Activated CD4-positive, alpha-beta T cell treated with anti-CD3 and anti-CD28 coated beads, Interleukin-2, amount 10 ng/mL, durations not matched to agents 7 days and 5 days (primary cell): Measurements from ENCODE around the gene CALML6. TPM values are rescaled to one million over a fixed set of nuclear protein-coding genes. Genes with fewer than 3 reads are reported as not detected.

ENCODE experiments used
- CTCF ChIA-PET: fragments of 350-600 bp; sonication (Branson Sonifier 250); formaldehyde crosslinking; loops from one replicate; lab custom pipeline; 2021; ENCODE audit warnings: antibody characterized with exemption; lab: Charles Lee
- POLR2A ChIA-PET: fragments of 350-600 bp; sonication (Branson Sonifier 250); formaldehyde crosslinking; loops from one replicate; lab custom pipeline; 2021; ENCODE audit warnings: antibody characterized with exemption; lab: Charles Lee
- DNase-seq: peaks from one replicate; pipeline ENCODE4 v3.0.0-alpha.2; 2020
- H3K27ac Mint-ChIP-seq: one replicate; pipeline ENCODE4 v1.8.0; 2021; ENCODE audit warnings: mild to moderate bottlenecking, moderate library complexity, mixed read lengths
- H3K27me3 Mint-ChIP-seq: one replicate; pipeline ENCODE4 v1.8.0; 2021; ENCODE audit warnings: mixed read lengths
- H3K36me3 Mint-ChIP-seq: one replicate; pipeline ENCODE4 v1.8.0; 2021; ENCODE audit warnings: low read depth, mixed read lengths
- H3K4me1 Mint-ChIP-seq: one replicate; pipeline ENCODE4 v1.8.0; 2021; ENCODE audit warnings: mixed read lengths
- H3K4me3 Mint-ChIP-seq: one replicate; pipeline ENCODE4 v1.8.0; 2021; ENCODE audit warnings: mild to moderate bottlenecking, moderate library complexity, mixed read lengths
- H3K9me3 Mint-ChIP-seq: one replicate; pipeline ENCODE4 v1.8.0; 2021; ENCODE audit warnings: mixed read lengths
- total RNA-seq, 2 experiments: library from RNA; stranded (reverse); gene quantifications; one replicate each; pipeline ENCODE4 v1.2.3, GENCODE V29; 2021

CALML6 gene, protein sequence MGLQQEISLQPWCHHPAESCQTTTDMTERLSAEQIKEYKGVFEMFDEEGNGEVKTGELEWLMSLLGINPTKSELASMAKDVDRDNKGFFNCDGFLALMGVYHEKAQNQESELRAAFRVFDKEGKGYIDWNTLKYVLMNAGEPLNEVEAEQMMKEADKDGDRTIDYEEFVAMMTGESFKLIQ
- under 1 TPM; 0.27 to 0.47 TPM for total RNA-seq

DNA sequence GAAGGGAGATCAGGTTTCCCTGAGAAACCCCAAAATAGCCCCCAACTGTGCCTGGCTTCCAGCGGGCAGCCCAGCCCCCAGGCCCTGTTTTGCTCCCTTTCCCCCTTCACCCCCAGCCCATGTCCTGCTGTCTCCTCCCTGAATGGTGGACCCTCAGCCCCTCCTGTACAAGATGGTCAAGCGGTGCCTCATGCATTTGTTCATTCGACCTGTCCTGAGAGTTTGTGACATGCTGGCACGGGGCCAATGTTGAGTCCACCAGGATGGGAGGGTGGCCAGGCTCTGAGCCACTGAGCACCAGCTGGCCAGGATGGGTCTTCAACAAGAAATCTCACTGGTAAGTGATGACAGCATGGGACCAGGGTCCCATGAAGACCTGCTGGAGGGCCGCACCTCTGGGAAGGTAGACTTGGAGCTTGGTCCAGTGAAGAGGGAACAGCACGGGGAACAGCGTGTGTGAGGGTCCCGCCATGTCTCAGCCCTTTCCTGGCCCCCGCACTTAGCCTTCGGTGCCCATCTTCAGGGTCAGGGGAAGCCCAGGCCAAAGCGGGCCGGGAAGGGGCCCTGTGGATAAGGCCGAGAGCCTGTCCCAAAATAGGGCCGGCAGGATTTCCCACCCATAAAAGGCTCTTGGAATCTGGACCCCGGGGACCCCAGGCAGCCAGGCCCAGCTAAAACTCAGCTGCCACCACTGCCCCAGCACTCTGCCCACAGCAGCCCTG is at the start of gene CALML6:
TSS of gene CALML6 (plus strand) at position 290 of the 722 bp plus-strand sequence. CDS start at position 311, 21 bp downstream.
- ChIA-PET POLR2A (no interaction called here), CTCF (no interaction called here)
- Mint-ChIP-seq H3K4me1 (peaks cover 10% of the 10 kb centered on the region), H3K4me3 (no peak within 1 kb of the TSS), H3K27ac (no peak within 1 kb of the TSS), H3K36me3 (no peaks in the 10 kb centered on the region), H3K27me3 (no peaks in the 10 kb centered on the region), H3K9me3 (no peaks in the 10 kb centered on the region)
- no peak for DNase-seq

DNA sequence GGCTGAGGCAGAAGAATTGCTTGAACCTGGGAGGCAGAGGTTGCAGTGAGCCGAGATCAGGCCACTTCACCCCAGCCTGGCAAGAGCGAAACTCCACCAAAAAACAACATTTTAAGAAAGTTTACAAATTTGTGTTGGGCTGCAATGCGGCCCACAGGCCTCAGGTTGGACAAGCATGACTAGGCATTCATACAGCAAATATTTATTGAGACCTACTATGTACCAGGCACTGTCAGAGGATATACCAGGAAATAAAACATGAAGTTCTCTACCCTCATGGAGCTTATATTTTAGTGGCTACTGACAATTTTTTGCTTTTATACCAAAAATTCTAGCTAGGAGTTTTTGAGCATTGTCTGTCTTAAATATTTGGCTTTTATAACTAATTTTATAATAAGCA is 47.9 kb upstream of the CALML6 start:
- Mint-ChIP-seq H3K36me3 (peaks cover 23% of the 10 kb centered on the region), H3K4me3 (no peak overlapping the region), H3K27me3 (no peaks in the 10 kb centered on the region), H3K9me3 (no peaks in the 10 kb centered on the region), H3K4me1 (peaks cover 40% of the 10 kb centered on the region), H3K27ac (no peak overlapping the region)
- no peak for DNase-seq
- POLR2A ChIA-PET: no interaction called here
- CTCF ChIA-PET: interaction anchor here (1.2 kb wide), 1 partner anchor 19 kb away, joined by 4 read pairs; no protein-coding TSS in a partner anchor

DNA sequence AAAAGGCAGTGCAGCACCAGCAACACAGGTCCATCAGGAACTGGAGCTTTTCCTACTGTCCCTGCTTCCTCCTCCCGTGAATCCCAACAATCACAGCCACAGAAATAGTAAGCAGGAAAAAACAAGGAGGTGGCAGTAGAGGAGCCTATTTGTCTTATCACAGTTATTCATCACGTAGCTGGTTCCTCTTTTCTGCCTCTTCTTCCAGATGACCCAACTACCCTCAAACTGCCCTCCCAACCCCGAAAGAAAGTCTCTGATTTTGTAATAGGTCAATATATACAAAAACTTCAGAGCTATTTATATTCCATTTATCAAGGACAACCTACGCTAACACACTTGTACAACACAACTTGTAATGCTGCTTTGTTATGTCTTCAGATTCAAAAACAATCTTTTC is 45.6 kb upstream of the CALML6 start:
- POLR2A ChIA-PET: no interaction called here

DNA sequence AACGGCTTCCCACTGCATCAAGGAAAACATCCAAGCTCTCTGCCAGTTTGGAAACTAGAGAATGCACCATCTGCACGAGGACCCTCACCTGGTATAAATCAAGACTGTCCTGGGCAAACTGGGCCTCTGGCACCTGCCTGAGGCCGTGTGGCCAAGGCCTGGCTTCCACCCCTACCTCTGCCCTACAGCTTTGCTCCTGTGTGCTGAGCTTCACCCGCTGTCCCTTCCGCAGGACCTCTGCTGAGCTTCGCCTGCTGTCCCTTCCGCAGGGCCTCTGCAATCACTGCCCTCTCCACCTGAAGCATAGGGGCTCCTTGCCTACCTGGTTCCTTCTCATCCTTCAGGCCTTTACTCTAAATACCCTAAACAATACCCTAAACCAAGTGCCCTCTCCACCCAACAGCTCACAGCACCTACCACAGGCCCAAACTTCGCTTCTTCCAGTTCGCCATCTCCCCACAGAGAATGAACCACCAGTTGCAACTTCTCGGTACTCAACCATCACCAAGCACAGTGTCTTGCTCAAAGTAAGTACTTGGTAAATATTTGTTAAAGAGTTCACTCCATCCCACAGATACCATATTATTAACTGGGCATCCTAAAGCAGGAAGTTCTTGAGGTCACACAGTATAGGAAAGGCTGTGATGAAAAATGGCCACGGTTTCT is 42.6 kb upstream of the CALML6 start:
- ChIA-PET CTCF (interaction anchor here (1.0 to 1.4 kb wide), 2 partner anchors 30 to 61 kb away, joined by 3 to 9 read pairs; no protein-coding TSS in a partner anchor), POLR2A (interaction anchor here (0.6 kb wide), 1 partner anchor 15 kb away, joined by 3 read pairs; no protein-coding TSS in a partner anchor)
- peaks cover 55% of the 10 kb centered on the region for H3K36me3 Mint-ChIP-seq

More for the DNA sequence above, 45.6 kb upstream of the CALML6 start:
- CTCF ChIA-PET: interaction anchor here (1.2 to 1.3 kb wide), 2 partner anchors 13 to 30 kb away, joined by 3 read pairs; no protein-coding TSS in a partner anchor
- Mint-ChIP-seq H3K27ac (peak overlapping the region; percentile 16), H3K27me3 (no peaks in the 10 kb centered on the region), H3K9me3 (no peaks in the 10 kb centered on the region), H3K4me3 (no peak overlapping the region), H3K4me1 (peaks cover 34% of the 10 kb centered on the region), H3K36me3 (peaks cover 35% of the 10 kb centered on the region)
- DNase-seq: no peak

DNA sequence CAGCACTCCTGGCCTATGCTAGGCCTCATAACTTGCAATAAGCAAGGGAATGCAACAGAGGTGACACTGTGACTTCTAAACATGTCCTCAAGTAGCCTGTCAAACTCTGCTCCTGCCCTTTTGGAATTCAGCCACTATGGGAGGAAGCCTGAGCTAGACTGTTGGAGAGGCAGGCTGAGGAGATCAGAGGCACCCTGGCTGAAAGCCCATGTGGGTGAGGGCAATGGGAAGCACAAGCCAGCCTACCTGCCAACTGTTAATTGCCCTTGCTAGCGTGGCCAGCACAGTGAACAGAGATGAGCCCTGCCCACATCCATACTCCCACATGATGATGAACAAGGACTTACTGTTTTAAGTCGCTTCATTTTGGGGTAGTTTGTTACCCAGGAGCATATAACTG is 41.9 kb upstream of the CALML6 start:
- H3K4me1 Mint-ChIP-seq: peaks cover 45% of the 10 kb centered on the region
- H3K4me3 Mint-ChIP-seq: no peak overlapping the region
- no peaks in the 10 kb centered on the region for H3K9me3 Mint-ChIP-seq
- H3K36me3 Mint-ChIP-seq: peaks cover 59% of the 10 kb centered on the region
- ChIA-PET CTCF (no interaction called here), POLR2A (no interaction called here)
- no peaks in the 10 kb centered on the region for H3K27me3 Mint-ChIP-seq
- no peak for DNase-seq
- no peak overlapping the region for H3K27ac Mint-ChIP-seq

More for the DNA sequence above, 42.6 kb upstream of the CALML6 start:
- Mint-ChIP-seq H3K9me3 (no peaks in the 10 kb centered on the region), H3K4me1 (peaks cover 38% of the 10 kb centered on the region), H3K4me3 (no peak overlapping the region), H3K27me3 (no peaks in the 10 kb centered on the region), H3K27ac (peak overlapping the region; percentile 46)
- no peak for DNase-seq

DNA sequence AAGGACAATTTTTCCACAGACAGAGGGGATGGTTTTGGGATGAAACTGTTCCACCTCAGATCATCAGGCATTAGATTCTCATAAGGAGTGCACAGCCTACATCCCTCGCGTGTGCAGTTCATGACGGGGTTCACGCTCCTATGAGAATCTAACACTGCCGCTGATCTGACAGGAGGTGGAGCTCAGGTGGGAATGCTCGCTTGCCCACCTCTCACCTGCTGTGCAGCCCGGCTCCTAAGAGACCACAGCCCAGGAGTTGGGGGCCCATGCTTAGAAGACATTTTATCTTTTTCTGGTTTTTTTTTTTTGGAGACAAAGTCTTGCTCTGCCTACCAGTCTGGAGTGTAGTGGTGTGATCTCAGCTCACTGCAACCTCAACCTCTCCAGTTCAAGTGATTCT is 40.2 kb upstream of the CALML6 start:
- Mint-ChIP-seq H3K4me3 (no peak overlapping the region), H3K9me3 (no peaks in the 10 kb centered on the region), H3K27me3 (no peaks in the 10 kb centered on the region), H3K4me1 (peaks cover 53% of the 10 kb centered on the region), H3K36me3 (peaks cover 65% of the 10 kb centered on the region), H3K27ac (no peak overlapping the region)
- ChIA-PET CTCF (interaction anchor here (0.7 kb wide), 1 partner anchor 68 kb away, joined by 3 read pairs; no protein-coding TSS in a partner anchor), POLR2A (no interaction called here)
- DNase-seq: no peak

DNA sequence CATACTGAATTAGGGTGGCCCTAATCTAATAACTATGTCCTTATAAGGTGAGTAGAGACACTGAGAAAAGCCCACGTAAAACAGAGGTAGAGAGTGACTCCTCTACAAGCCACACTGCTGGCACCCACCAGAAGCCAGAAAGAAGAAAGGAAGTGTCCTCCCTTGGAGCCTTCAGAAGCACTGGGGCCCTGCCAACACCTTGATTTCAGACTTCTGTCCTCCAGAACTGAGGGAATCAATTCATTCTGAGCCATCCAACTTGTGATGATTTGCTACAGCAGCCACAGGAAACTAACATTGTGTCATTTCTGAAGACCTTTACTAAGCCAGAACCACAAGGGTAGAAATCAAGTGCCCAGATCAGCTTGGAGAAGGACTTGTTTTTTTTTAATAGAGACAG is 39.1 kb upstream of the CALML6 start:
- H3K4me3 Mint-ChIP-seq: no peak overlapping the region
- no peaks in the 10 kb centered on the region for H3K9me3 Mint-ChIP-seq
- CTCF ChIA-PET: interaction anchor here (1.2 kb wide), 1 partner anchor 10 kb away, joined by 3 read pairs; no protein-coding TSS in a partner anchor
- peaks cover 54% of the 10 kb centered on the region for H3K4me1 Mint-ChIP-seq
- POLR2A ChIA-PET: no interaction called here
- H3K36me3 Mint-ChIP-seq: peaks cover 61% of the 10 kb centered on the region
- no peak overlapping the region for H3K27ac Mint-ChIP-seq
- no peaks in the 10 kb centered on the region for H3K27me3 Mint-ChIP-seq
- DNase-seq: no peak

DNA sequence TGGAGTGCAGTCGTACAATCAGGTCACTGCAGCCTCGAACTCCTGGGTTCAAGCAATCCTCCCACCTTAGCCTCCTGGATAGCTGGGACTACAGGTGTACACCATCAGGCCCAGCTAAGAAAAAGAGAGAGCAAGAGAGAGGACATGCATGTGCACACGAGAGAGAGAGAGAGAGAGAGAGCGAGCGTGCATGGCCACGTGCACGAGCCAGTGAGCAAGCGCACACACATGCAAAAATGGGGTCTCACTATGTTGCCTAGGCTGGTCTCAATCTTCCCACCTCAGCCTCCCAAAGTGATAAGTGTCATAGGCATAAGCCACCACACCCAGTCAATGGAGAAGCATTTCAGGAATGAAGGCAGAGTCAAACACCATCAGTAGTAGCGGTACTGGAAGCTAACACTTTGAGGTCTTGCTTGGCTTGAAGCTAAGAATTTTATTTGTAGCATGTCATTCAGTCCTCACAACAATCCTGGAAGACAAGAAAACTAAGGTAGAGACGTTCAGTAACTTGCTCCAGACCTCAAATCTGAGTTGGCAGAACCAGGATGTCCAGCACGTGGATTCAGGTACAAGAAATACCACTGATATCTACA is 38.6 kb upstream of the CALML6 start:
- no peaks in the 10 kb centered on the region for H3K27me3 Mint-ChIP-seq
- CTCF ChIA-PET: interaction anchor here (1.2 kb wide), 2 partner anchors 9 to 12 kb away, joined by 3 to 6 read pairs; no protein-coding TSS in a partner anchor
- no peaks in the 10 kb centered on the region for H3K9me3 Mint-ChIP-seq
- no peak overlapping the region for H3K27ac Mint-ChIP-seq
- no peak overlapping the region for H3K4me3 Mint-ChIP-seq
- peaks cover 55% of the 10 kb centered on the region for H3K4me1 Mint-ChIP-seq
- H3K36me3 Mint-ChIP-seq: peaks cover 58% of the 10 kb centered on the region
- POLR2A ChIA-PET: no interaction called here
- no peak for DNase-seq

DNA sequence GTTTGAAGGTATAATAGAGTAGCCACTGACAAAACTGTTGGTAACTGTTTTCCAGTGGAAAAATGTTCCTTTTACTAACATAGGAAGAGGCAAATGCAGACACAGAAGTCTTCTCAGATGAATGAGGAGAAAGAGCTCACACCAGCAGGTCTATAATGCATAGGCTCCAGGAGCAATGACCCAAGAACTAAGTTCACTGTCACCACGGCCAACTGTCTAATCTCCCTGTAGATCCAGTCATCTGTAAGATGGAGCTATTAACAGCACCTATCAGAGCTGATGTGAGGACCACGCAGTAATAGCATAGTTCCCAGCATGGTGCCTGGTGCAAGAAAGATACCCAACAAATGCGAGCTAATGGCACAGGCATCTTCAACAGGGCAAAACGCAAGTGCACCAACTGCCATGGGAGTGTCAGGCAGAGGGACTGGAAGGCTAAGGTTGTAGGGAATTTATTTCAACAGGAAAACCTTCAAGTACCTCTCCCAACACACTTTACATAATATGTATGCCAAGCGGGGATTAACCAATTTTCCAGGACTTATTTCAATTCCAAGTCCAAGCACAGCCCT is 37.1 kb upstream of the CALML6 start:
- H3K36me3 Mint-ChIP-seq: peaks cover 50% of the 10 kb centered on the region
- H3K4me1 Mint-ChIP-seq: peaks cover 49% of the 10 kb centered on the region
- H3K4me3 Mint-ChIP-seq: no peak overlapping the region
- DNase-seq: no peak
- CTCF ChIA-PET: interaction anchor here (0.8 to 1.0 kb wide), 4 partner anchors 12 to 28 kb away, joined by 3 read pairs; no protein-coding TSS in a partner anchor
- POLR2A ChIA-PET: no interaction called here
- peak overlapping the region; percentile 28 for H3K27ac Mint-ChIP-seq
- H3K9me3 Mint-ChIP-seq: no peaks in the 10 kb centered on the region
- no peaks in the 10 kb centered on the region for H3K27me3 Mint-ChIP-seq

DNA sequence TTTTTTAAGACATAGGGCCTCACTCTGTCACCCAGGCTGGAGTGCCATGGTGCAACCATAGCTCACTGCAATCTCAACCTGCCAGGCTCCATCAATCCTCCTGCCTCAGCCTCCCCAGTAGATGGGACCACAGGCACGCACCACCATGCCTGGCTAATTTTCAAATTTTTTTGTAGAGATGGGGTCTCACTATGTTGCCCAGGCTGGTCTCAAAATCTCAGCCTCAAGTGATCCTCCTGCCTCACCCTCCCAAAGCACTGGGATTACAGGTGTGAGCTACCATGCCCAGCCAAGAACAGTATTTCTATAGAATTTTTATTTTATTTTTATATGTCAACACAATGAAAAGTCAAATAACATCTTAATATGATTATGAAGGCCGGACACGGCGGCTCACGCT is 35.1 kb upstream of the CALML6 start:
- Mint-ChIP-seq H3K27me3 (no peaks in the 10 kb centered on the region), H3K27ac (no peak overlapping the region), H3K9me3 (no peaks in the 10 kb centered on the region), H3K4me3 (no peak overlapping the region), H3K36me3 (peaks cover 44% of the 10 kb centered on the region), H3K4me1 (peaks cover 61% of the 10 kb centered on the region)
- POLR2A ChIA-PET: no interaction called here
- CTCF ChIA-PET: interaction anchor here (0.5 kb wide), 1 partner anchor 199 kb away, joined by 3 read pairs; no protein-coding TSS in a partner anchor
- DNase-seq: no peak

DNA sequence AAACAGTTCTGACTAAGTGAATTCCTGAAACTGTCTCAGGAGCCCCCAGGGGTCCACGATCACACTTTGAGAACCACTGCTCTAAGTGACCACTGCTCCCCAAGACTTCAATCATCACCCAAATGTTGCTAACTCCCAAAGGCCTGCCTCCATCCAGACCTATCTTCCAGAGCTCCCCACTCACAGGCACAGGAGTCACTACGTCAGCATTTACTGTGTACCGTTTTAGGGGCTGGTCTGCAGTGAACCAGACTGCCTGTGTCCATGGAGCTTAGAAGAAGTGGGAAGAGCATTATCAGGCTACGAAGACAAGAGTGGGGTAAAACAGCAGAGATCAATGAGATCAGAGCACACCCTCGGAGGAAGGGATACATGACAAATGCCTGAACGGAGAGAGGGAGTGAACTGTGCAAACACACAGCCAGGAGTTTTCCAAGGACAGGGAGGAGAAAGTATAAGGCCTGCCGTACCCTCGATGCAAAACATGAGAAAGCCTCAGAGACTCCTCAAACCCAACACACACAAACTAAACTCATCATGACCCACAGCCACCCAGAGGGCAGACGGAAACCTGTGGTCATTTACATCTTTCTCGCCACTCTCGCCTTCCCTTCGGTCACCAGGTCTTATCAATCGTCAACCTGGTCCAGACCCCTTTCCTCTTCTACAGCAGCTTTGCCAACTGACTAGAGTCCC is 34.3 kb upstream of the CALML6 start:
- no peak for DNase-seq
- ChIA-PET POLR2A (no interaction called here), CTCF (interaction anchor here (0.7 kb wide), 1 partner anchor 303 kb away, joined by 5 read pairs; no protein-coding TSS in a partner anchor)
- Mint-ChIP-seq H3K36me3 (peaks cover 37% of the 10 kb centered on the region), H3K4me1 (peaks cover 56% of the 10 kb centered on the region), H3K9me3 (no peaks in the 10 kb centered on the region), H3K27ac (no peak overlapping the region), H3K4me3 (no peak overlapping the region), H3K27me3 (no peaks in the 10 kb centered on the region)
